Endothelial cell of umbilical vein (primary cell): ENCODE measurements around the gene COL9A1.

Experiments
- EZH2 ChIP-seq: IDR thresholded peaks from 2 replicates; pipeline ENCODE4 v1.6.1; 2012; ENCODE audit warnings: borderline replicate concordance, low read depth, mild to moderate bottlenecking, moderate library complexity, low read length, inconsistent platforms; ENCODE audit not compliant: severe bottlenecking
- POLR2A ChIP-seq: IDR thresholded peaks from 2 replicates; pipeline ENCODE4 v1.6.1; 2012; ENCODE audit warnings: low read depth, mild to moderate bottlenecking, control low read depth, low read length
- POLR2AphosphoS5 ChIP-seq: IDR thresholded peaks from 2 replicates; pipeline ENCODE4 v1.6.1; 2012; ENCODE audit warnings: low read depth, mild to moderate bottlenecking, control low read depth, low read length, moderate library complexity; ENCODE audit not compliant: insufficient read depth
- TF ChIP-seq, protein P1 (sequence below), 2 donors: IDR thresholded peaks; 1 replicate in 1 of 2; 2 replicates in 1 of 2; pipeline ENCODE4 v1.5.1; 2011; ENCODE audit warnings: low read length in 2 of 2, mild to moderate bottlenecking in 2 of 2, moderate library complexity in 2 of 2, control low read depth in 1 of 2, inconsistent platforms in 1 of 2, low read depth in 1 of 2; ENCODE audit not compliant: insufficient read depth in 1 of 2; ENCODE audit errors: extremely low read depth in 1 of 2

DNA sequence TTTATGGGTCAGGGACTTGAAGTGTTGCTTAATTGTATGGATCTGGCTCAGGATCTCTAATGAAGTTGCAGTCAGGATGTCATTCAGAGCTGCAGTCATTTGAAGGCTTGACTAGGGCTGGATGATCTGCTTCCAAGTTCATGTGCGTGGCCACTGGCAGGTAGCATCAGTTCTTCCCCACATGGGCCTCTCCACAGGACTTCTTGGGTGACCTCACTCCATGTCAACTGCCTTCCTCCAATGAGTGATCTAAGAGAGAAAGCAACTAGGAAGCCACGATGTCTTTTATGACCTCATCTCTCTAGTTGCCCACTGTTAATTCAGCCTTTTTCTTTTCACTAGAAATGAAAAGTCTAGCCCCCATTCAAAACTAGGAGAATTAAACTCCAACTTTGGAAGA, 104.1 kb downstream of the COL9A1 start:
- TF ChIP-seq, protein P1, sequence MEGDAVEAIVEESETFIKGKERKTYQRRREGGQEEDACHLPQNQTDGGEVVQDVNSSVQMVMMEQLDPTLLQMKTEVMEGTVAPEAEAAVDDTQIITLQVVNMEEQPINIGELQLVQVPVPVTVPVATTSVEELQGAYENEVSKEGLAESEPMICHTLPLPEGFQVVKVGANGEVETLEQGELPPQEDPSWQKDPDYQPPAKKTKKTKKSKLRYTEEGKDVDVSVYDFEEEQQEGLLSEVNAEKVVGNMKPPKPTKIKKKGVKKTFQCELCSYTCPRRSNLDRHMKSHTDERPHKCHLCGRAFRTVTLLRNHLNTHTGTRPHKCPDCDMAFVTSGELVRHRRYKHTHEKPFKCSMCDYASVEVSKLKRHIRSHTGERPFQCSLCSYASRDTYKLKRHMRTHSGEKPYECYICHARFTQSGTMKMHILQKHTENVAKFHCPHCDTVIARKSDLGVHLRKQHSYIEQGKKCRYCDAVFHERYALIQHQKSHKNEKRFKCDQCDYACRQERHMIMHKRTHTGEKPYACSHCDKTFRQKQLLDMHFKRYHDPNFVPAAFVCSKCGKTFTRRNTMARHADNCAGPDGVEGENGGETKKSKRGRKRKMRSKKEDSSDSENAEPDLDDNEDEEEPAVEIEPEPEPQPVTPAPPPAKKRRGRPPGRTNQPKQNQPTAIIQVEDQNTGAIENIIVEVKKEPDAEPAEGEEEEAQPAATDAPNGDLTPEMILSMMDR (IDR thresholded peaks at IDR 0.05; ENCODE audit: extremely low read depth in 1 of 2, insufficient read depth in 1 of 2, low read depth in 1 of 2, low read length in 2 of 2) = no peak
- TF ChIP-seq POLR2AphosphoS5 (no peak), POLR2A (no peak), EZH2 (no peak)
